Right lobe of liver (tissue), 6 donors: Measurements from ENCODE around the gene RAMP2. TPM values are rescaled to one million over a fixed set of nuclear protein-coding genes. Genes with fewer than 3 reads are reported as not detected.

Experiments used
- ATAC-seq, 4 donors: fragments of 200-7000 bp; cut with Tn5 transposase; one replicate each; pipeline ENCODE4 v1.9.1; 2020; ENCODE audit warnings: mild to moderate bottlenecking in 4 of 4, moderate library complexity in 4 of 4
- DNase-seq, 3 donors: peaks; one replicate each; pipeline ENCODE4 v3.0.0-alpha.2; 2020
- H3K27ac ChIP-seq, 3 donors: fragments of 200-600 bp; one replicate each; pipeline ENCODE4 v1.8.0; 2022
- H3K27me3 ChIP-seq, 2 donors: fragments of 200-600 bp; one replicate each; pipeline ENCODE4 v1.8.0; 2022
- H3K36me3 ChIP-seq, 4 donors: fragments of 200-600 bp; sonication (generic) in 1 of 4; one replicate each; pipeline versions ENCODE4 v1.5.1 to v1.8.0; 2017 to 2022; ENCODE audit warnings: control low read depth in 1 of 4
- H3K4me1 ChIP-seq, 4 donors: fragments of 200-600 bp; sonication (generic) in 1 of 4; one replicate each; pipeline versions ENCODE4 v1.5.1 to v1.8.0; 2017 to 2022; ENCODE audit warnings: control low read depth in 1 of 4
- H3K4me3 ChIP-seq, 3 donors: fragments of 200-600 bp; one replicate each; pipeline ENCODE4 v1.8.0; 2022
- H3K9me3 ChIP-seq, 4 donors: fragments of 200-600 bp; sonication (generic) in 1 of 4; one replicate each; pipeline versions ENCODE4 v1.5.1 to v1.8.0; 2017 to 2022; ENCODE audit warnings: control low read depth in 1 of 4
- POLR2A ChIP-seq: fragments of 450-650 bp; IDR thresholded peaks from one replicate; pipeline ENCODE4 v1.6.1; 2017; ENCODE audit warnings: antibody characterized with exemption, mild to moderate bottlenecking
- WGBS: methylation state at CpG from one replicate; pipeline ENCODE4 v1.1.6; 2018; ENCODE audit warnings: low coverage, low lambda C conversion rate; ENCODE audit not compliant: insufficient coverage; ENCODE audit errors: missing lambda C conversion rate; 5-methylcytosine and 5-hydroxymethylcytosine counted together
- intact Hi-C, 2 donors: fragments of 100-400 bp; cut with DNase I; formaldehyde crosslinking; loops; one replicate each; pipeline versions ENCODE4 v1.11.2 to v1.14.1; 2022
- total RNA-seq, 6 experiments: library from RNA; depleted of rRNA in 2 of 6; stranded (reverse); fragments of >200 nt in 2 of 6; fragmentation: NEBNext Ultra II Directional in 3 of 6; extraction: Animal tissue kit (Norgen Biotek cat#: 25700) in 3 of 6; gene quantifications; one replicate each; pipeline versions ENCODE4 v1.1.0 to v1.2.4, GENCODE V29; 2016 to 2023
- TF ChIP-seq, protein P1 (sequence below), 4 donors: fragments of 200-600 bp in 3 of 4; fragments of 450-650 bp in 1 of 4; IDR thresholded peaks; one replicate each; pipeline versions ENCODE4 v1.5.1 to v1.8.0; 2016 to 2022; ENCODE audit warnings: antibody characterized with exemption in 4 of 4, mild to moderate bottlenecking in 2 of 4
- donor health status: DM: no; HTN: yes; CAD: no.
- donor health status: DM: no; HTN: no; CAD: no.
- donor health status: DM: no; HTN: no; CAD: no.
- donor health status: DM: no; HTN: yes; CAD: no.
- donor health status: DM: no; HTN: yes; CAD: no.

RAMP2 gene
- total RNA-seq, 6 experiments from 2014 or later, result 1.9 to 9.4 (median 4.4) TPM

GRCh38 chr17:42751628-42752027 lies 9.4 kb upstream of the RAMP2 start:
- WGBS, result 38% methylated on average over 6 of the region's 7 CpGs
- H3K4me1 ChIP-seq, result peaks cover 0 to 26% (median 4%) of the 10 kb centered on the region in 4 donors
- H3K27ac ChIP-seq, result no peak overlapping the region
- DNase-seq (no peak), ATAC-seq (no peak)
- TF ChIP-seq POLR2A, result no peak
- TF ChIP-seq, protein P1, sequence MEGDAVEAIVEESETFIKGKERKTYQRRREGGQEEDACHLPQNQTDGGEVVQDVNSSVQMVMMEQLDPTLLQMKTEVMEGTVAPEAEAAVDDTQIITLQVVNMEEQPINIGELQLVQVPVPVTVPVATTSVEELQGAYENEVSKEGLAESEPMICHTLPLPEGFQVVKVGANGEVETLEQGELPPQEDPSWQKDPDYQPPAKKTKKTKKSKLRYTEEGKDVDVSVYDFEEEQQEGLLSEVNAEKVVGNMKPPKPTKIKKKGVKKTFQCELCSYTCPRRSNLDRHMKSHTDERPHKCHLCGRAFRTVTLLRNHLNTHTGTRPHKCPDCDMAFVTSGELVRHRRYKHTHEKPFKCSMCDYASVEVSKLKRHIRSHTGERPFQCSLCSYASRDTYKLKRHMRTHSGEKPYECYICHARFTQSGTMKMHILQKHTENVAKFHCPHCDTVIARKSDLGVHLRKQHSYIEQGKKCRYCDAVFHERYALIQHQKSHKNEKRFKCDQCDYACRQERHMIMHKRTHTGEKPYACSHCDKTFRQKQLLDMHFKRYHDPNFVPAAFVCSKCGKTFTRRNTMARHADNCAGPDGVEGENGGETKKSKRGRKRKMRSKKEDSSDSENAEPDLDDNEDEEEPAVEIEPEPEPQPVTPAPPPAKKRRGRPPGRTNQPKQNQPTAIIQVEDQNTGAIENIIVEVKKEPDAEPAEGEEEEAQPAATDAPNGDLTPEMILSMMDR (IDR thresholded peaks at IDR 0.05), result no peak
- intact Hi-C loops, result no loop called here
- H3K27me3 ChIP-seq, result no peaks in the 10 kb centered on the region
- no peak overlapping the region for H3K4me3 ChIP-seq
- H3K36me3 ChIP-seq, result no peaks in the 10 kb centered on the region
- H3K9me3 ChIP-seq, result no peaks in the 10 kb centered on the region

DNA sequence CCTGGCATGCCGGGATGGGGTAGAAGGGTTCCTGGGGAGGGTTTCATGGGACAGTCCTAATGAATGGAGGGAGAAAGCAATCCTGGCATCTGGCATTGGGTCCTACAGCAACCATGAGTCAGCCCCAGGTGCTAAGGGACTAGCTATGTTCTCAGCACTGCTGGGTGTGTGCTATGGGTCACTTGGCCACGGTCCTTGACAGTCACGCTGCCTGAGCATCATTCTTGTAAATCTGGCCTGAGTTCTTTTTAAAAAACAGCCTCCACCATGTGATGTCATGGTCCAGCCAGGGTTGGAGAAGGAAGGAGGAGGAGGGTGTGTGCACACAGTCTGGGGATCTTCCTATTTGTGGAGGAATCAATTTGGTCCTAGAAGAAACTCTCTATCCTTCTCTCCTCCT lies 6.2 kb upstream of the RAMP2 start:
- Histone ChIP-seq H3K4me3 (no peak overlapping the region), H3K27me3 (no peaks in the 10 kb centered on the region), H3K27ac (no peak overlapping the region), H3K36me3 (no peaks in the 10 kb centered on the region), H3K4me1 (peaks cover 0 to 8% (median 2%) of the 10 kb centered on the region in 4 donors), H3K9me3 (no peaks in the 10 kb centered on the region)
- DNase-seq (no peak), ATAC-seq (no peak)
- intact Hi-C loops, result no loop called here
- TF ChIP-seq, protein P1 (IDR thresholded peaks at IDR 0.05), result no peak
- no peak for TF ChIP-seq POLR2A
- 80% methylated on average over 1 of the region's 3 CpGs for WGBS

DNA sequence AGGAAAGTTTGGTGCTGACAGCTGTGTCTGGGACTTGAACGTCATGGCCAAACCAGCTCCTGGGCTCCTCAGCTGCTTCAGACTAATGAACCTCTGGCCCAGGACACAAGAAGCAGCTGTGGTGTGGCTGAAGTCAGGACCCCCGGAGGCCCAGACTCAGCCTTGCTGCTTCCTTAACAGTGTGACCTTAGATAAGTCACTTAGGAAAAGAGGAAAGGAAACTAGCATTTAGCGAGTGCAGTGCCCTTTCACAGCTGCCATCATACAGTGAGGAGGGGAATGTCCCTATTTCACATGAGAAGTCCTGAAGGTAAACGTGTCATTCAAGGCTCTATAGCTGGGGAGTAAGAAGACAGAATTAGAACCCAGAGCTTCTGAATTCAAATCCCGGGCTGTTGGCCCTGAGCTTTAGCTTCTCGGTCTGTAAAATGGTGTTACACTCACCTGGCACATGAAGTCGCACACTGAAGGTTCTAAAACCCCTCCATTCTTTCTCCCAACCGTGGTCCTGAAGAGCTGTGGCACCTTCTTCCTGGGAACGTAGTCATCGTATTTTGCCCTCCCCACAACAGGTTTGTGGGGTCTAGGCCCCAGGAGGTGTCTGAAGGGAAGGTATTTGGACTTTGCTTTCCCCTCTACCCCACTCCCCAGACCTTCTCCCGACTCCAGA lies 910 bp upstream of the RAMP2 start:
- H3K4me3 ChIP-seq, result peak overlapping the region in 2 of 3 donors; percentile 38 to 47
- peak in 3 of 4 donors; percentile 24 to 39 (median 27) for ATAC-seq
- intact Hi-C loops, result loop anchor here (5.0 to 10.0 kb wide), 2 partner anchors 38 to 45 kb away; no protein-coding TSS in a partner anchor

DNA sequence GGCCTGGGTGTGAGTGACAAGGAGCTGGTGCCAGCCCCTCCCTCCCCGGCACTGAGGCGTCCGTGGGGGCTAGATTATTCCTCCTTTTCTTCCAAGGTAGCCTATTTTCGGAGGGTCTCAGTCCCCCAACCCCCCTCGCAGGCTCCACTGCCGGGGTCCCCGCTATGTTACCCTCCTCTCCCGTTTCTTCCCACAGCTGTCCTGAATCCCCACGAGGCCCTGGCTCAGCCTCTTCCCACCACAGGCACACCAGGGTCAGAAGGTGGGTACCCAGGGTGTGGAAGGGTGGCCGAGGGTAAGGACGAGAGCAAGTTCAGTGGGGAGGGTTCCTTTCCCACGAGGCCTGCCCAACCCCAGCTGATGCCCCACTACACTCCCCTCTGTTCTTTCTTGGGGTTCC lies 611 bp downstream of the RAMP2 start:
- no peak for ATAC-seq
- Histone ChIP-seq H3K36me3 (no peaks in the 10 kb centered on the region), H3K27ac (peak overlapping the region; percentile 18 to 59 (median 21)), H3K27me3 (no peaks in the 10 kb centered on the region), H3K4me3 (peak overlapping the region; percentile 32 to 47 (median 38)), H3K4me1 (peaks cover 0 to 15% (median 0%) of the 10 kb centered on the region in 4 donors), H3K9me3 (no peaks in the 10 kb centered on the region)
- no peak for DNase-seq
- WGBS, result 67% methylated on average over 1 of the region's 12 CpGs
- intact Hi-C loops, result loop anchor here (5.0 to 10.0 kb wide), 2 partner anchors 39 to 47 kb away; no protein-coding TSS in a partner anchor
- TF ChIP-seq POLR2A, result no peak
- TF ChIP-seq, protein P1 (IDR thresholded peaks at IDR 0.05), result no peak

More for the DNA sequence above, 910 bp upstream of the RAMP2 start:
- peak overlapping the region in 1 of 3 donors; percentile 38 for H3K27ac ChIP-seq
- TF ChIP-seq POLR2A, result no peak
- TF ChIP-seq, protein P1 (IDR thresholded peaks at IDR 0.05), result no peak
- H3K4me1 ChIP-seq, result peaks cover 0 to 15% (median 0%) of the 10 kb centered on the region in 4 donors
- WGBS, result 49% methylated on average over 7 of the region's 11 CpGs
- no peaks in the 10 kb centered on the region for H3K27me3 ChIP-seq
- no peak for DNase-seq
- no peaks in the 10 kb centered on the region for H3K36me3 ChIP-seq
- no peaks in the 10 kb centered on the region for H3K9me3 ChIP-seq
